Adrenal gland (tissue), 12 donors: ENCODE results near the gene AAMDC. TPM values are rescaled to one million over a fixed set of nuclear protein-coding genes. Genes with fewer than 3 reads are reported as not detected.
A peak's percentile ranks its signal among the peaks of the same experiment; 100 is the strongest.
"Not testable (repeated sequence)": the region's sequence is repeated elsewhere in the genome, so short reads cannot be mapped to it uniquely, and the experiment has no call there.

Source experiments
- DNase-seq, 7 donors: peaks; one replicate each; pipeline ENCODE4 v3.0.0-alpha.2; 2019 to 2020
- H3K27ac ChIP-seq, 5 donors: fragments of 200-600 bp; sonication (generic) in 4 of 5; 1 replicate in 3 of 5; 2 replicates in 2 of 5; pipeline versions ENCODE4 v1.5.1 to v1.8.0; 2016 to 2020; ENCODE audit warnings: mild to moderate bottlenecking in 1 of 5
- H3K27me3 ChIP-seq: fragments of 200-600 bp; 2 replicates; pipeline ENCODE4 v1.8.0; 2021
- H3K36me3 ChIP-seq, 2 donors: fragments of 200-600 bp; replicated peaks in 1 of 2; 1 replicate in 1 of 2; 2 replicates in 1 of 2; pipeline versions ENCODE4 v1.5.1 to v1.8.0; 2018 to 2022
- H3K4me1 ChIP-seq, 2 donors: fragments of 200-600 bp; replicated peaks in 1 of 2; 1 replicate in 1 of 2; 2 replicates in 1 of 2; pipeline versions ENCODE4 v1.5.1 to v1.8.0; 2018 to 2021
- H3K4me3 ChIP-seq, 4 donors: fragments of 200-600 bp; sonication (generic) in 3 of 4; one replicate each; pipeline ENCODE4 v1.5.1; 2016 to 2018
- H3K9me3 ChIP-seq, 3 donors: fragments of 200-600 bp; sonication (generic) in 1 of 3; replicated peaks in 1 of 3; 1 replicate in 2 of 3; 2 replicates in 1 of 3; pipeline versions ENCODE4 v1.5.1 to v1.8.0; 2016 to 2021
- CTCF ChIP-seq, 6 experiments: fragments of 450-650 bp in 4 of 6; fragments of 200-600 bp in 2 of 6; sonication (generic) in 1 of 6; IDR thresholded peaks; 1 replicate in 5 of 6; 2 replicates in 1 of 6; pipeline versions ENCODE4 v1.5.1 to v1.8.0; 2016 to 2021; ENCODE audit warnings: antibody characterized with exemption in 6 of 6, mild to moderate bottlenecking in 2 of 6, moderate library complexity in 1 of 6
- POLR2A ChIP-seq, 2 donors: fragments of 450-650 bp; IDR thresholded peaks; one replicate each; pipeline ENCODE4 v1.6.1; 2017; ENCODE audit warnings: antibody characterized with exemption in 2 of 2, mild to moderate bottlenecking in 2 of 2, moderate library complexity in 1 of 2
- WGBS, 4 donors: extraction: QIAGEN DNeasy Blood & Tissue Kit in 2 of 4; methylation state at CpG; one replicate each; pipeline versions ENCODE4 v1.1.5 to v1.1.7; 2013 to 2017; 5-methylcytosine and 5-hydroxymethylcytosine counted together
- intact Hi-C, 2 donors: fragments of 100-400 bp; cut with DNase I; formaldehyde crosslinking; loops; one replicate each; pipeline versions ENCODE4 v1.14.1 to v1.15.0; 2022 to 2023
- polyA plus RNA-seq, 3 donors: library from polyadenylated mRNA; stranded (reverse); fragments of 200-250 nt in 2 of 3; fragments of 350-450 nt in 1 of 3; fragmentation: Illumina TruSeq in 1 of 3; extraction: RNeasy Lipid Tissue Mini Kit (QIAGEN cat#74804) in 1 of 3; gene quantifications; one replicate each; pipeline ENCODE4 v1.2.3, GENCODE V29; 2013 to 2014
- total RNA-seq, 9 donors: library from RNA; depleted of rRNA in 4 of 9; stranded (reverse); fragments of >200 nt in 4 of 9; fragments of 120-200 nt in 1 of 9; fragmentation: NEBNext Ultra II Directional in 1 of 9; extraction: Animal tissue kit (Norgen Biotek cat#: 25700) in 1 of 9; gene quantifications; one replicate each; pipeline versions ENCODE4 v1.1.0 to v1.2.4, GENCODE V29; 2013 to 2023
- donor health status: healthy with polysubstance abuse.
- donor health status: Bipolar disorder and iron deficiency.
- donor health status: DM: yes; HTN: yes; CAD: no.
- donor health status: DM: no; HTN: no; CAD: no.
- donor health status: DM: no; HTN: no; CAD: no.
- donor health status: DM: yes; HTN: yes; CAD: no.

The AAMDC gene
- total and polyA plus RNA-seq, 12 donors: 85.6 to 581 (median 148) TPM

- TF ChIP-seq CTCF (IDR thresholded peaks at IDR 0.05) (no peak), POLR2A (IDR thresholded peaks at IDR 0.05) (no peak)
- H3K9me3 ChIP-seq: peaks cover 0 to 9% (median 0%) of the 10 kb centered on the region in 3 donors
- peak overlapping the region in 1 of 5 donors; percentile 18 for H3K27ac ChIP-seq
- intact Hi-C loops: no loop called here
- WGBS, 4 donors: 84 to 100% (median 89%) methylated on average over 1 of the region's 1 CpG
- DNase-seq: no peak
- H3K27me3 ChIP-seq: no peaks in the 10 kb centered on the region
- H3K4me3 ChIP-seq: no peak overlapping the region
- peaks cover 0 to 8% of the 10 kb centered on the region in 2 donors for H3K36me3 ChIP-seq
- H3K4me1 ChIP-seq: peaks cover 0 to 4% of the 10 kb centered on the region in 2 donors
Measured at GRCh38 chr11:77851503-77851902, 30.6 kb downstream of the AAMDC start.

GRCh38 chr11:77854838-77855237 is 33.9 kb downstream of the AAMDC start:
- 90 to 100% (median 97%) methylated on average over 1 to 2 of the region's 2 CpGs for WGBS, 4 donors
- TF ChIP-seq POLR2A (IDR thresholded peaks at IDR 0.05) (no peak), CTCF (IDR thresholded peaks at IDR 0.05) (no peak)
- H3K27ac ChIP-seq: no peak overlapping the region
- intact Hi-C loops: no loop called here
- H3K36me3 ChIP-seq: peaks cover 0 to 15% of the 10 kb centered on the region in 2 donors
- no peak overlapping the region for H3K4me3 ChIP-seq
- peaks cover 0 to 9% (median 0%) of the 10 kb centered on the region in 3 donors for H3K9me3 ChIP-seq
- H3K27me3 ChIP-seq: no peaks in the 10 kb centered on the region
- no peak for DNase-seq
- peaks cover 0 to 4% of the 10 kb centered on the region in 2 donors for H3K4me1 ChIP-seq

- intact Hi-C loops: not testable (repeated sequence)
- H3K36me3 ChIP-seq: peaks cover 0 to 15% of the 10 kb centered on the region in 2 donors
- WGBS, 4 donors: 86 to 90% (median 89%) methylated on average over 10 of the region's 10 CpGs
Measured at GRCh38 chr11:77857906-77858457, 37.0 kb downstream of the AAMDC start.

GRCh38 chr11:77861444-77861843 is 40.5 kb downstream of the AAMDC start:
- H3K4me3 ChIP-seq, H3K9me3 ChIP-seq, intact Hi-C loops, H3K36me3 ChIP-seq, H3K27me3 ChIP-seq: not testable (repeated sequence)
- peak; percentile 38 to 75 (median 54) for DNase-seq
- H3K4me1 ChIP-seq: peaks cover 0 to 16% of the 10 kb centered on the region in 2 donors
- peak overlapping the region in 4 of 5 donors; percentile 54 to 82 (median 60) for H3K27ac ChIP-seq
- 52 to 59% (median 57%) methylated on average over 10 of the region's 10 CpGs for WGBS, 4 donors

More at GRCh38 chr11:77857906-77858457, 37.0 kb downstream of the AAMDC start:
- not testable (repeated sequence) for H3K9me3 ChIP-seq, H3K27ac ChIP-seq, H3K27me3 ChIP-seq, H3K4me3 ChIP-seq, H3K4me1 ChIP-seq
- peak in 3 of 7 donors; percentile 36 to 55 (median 41) for DNase-seq

GRCh38 chr11:77865805-77866204 is 44.9 kb downstream of the AAMDC start:
- Histone ChIP-seq H3K36me3 (peaks cover 0 to 3% of the 10 kb centered on the region in 2 donors), H3K4me3 (no peak overlapping the region), H3K4me1 (peaks cover 0 to 17% of the 10 kb centered on the region in 2 donors), H3K27ac (peak overlapping the region in 2 of 5 donors; percentile 29 to 42), H3K9me3 (no peaks in the 10 kb centered on the region), H3K27me3 (no peaks in the 10 kb centered on the region)
- WGBS, 4 donors: 62 to 81% (median 79%) methylated on average over 1 of the region's 1 CpG
- no peak for DNase-seq
- no peak for TF ChIP-seq CTCF (IDR thresholded peaks at IDR 0.05)
- TF ChIP-seq POLR2A (IDR thresholded peaks at IDR 0.05): no peak
- intact Hi-C loops: no loop called here
